Activated CD4-positive, alpha-beta T cell treated with anti-CD3 and anti-CD28 coated beads, Interleukin-2, amount 10 ng/mL, durations not matched to agents 24 days and 14 days (primary cell): ENCODE data around the gene RAD9A. TPM values are rescaled to one million over a fixed set of nuclear protein-coding genes. Genes with fewer than 3 reads are reported as not detected.
"Not testable (repeated sequence)": the region's sequence is repeated elsewhere in the genome, so short reads cannot be mapped to it uniquely, and the experiment has no call there.

ENCODE experiments used
- DNase-seq: peaks from one replicate; pipeline ENCODE4 v3.0.0; 2022
- H3K27ac Mint-ChIP-seq: one replicate; pipeline ENCODE4 v1.8.0; 2022; ENCODE audit warnings: mild to moderate bottlenecking, mixed read lengths
- H3K27me3 Mint-ChIP-seq: one replicate; pipeline ENCODE4 v1.8.0; 2022; ENCODE audit warnings: mixed read lengths
- H3K36me3 Mint-ChIP-seq: one replicate; pipeline ENCODE4 v1.8.0; 2022; ENCODE audit warnings: low read depth, mild to moderate bottlenecking, mixed read lengths
- H3K4me1 Mint-ChIP-seq: one replicate; pipeline ENCODE4 v1.8.0; 2021; ENCODE audit warnings: mixed read lengths
- H3K4me3 Mint-ChIP-seq: one replicate; pipeline ENCODE4 v1.8.0; 2022; ENCODE audit warnings: mild to moderate bottlenecking, moderate library complexity, mixed read lengths
- H3K9me3 Mint-ChIP-seq: one replicate; pipeline ENCODE4 v1.8.0; 2021; ENCODE audit warnings: mixed read lengths
- intact Hi-C: fragments of 100-400 bp; cut with micrococcal nuclease; formaldehyde crosslinking; loops from one replicate; pipeline ENCODE4 v1.15.1; 2023
- total RNA-seq: library from RNA; stranded (reverse); gene quantifications from 2 replicates; pipeline ENCODE4 v1.2.3, GENCODE V29; 2022

Gene RAD9A
- total RNA-seq, 1 donor from 2014 or later = 31.6 TPM

DNA sequence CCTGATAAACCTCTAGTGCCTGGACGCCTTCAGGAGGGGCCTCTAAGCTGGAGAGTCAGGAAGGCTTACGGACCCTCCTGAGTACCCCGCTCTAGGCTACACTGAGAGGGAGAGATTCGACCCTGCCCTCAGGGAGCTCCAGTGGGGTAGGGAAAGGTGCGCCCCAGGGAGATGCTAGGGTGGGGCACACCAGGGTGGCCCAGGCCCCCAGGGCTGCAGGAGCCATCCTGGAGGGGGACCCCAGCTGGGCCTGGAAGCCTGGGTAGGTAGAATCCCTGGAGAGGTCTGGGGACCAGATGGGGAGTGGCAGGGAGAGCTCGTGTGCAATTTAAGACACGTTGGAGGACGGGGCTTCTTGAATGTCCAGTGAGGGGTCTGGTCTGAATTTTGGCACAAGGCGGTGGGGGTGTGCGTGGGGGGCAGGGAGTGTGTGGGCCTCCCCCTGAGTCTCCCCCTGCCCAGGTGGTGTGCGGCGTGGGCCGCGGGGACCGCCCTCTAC lies 28.4 kb downstream of the RAD9A start:
- peaks cover 13% of the 10 kb centered on the region for H3K27me3 Mint-ChIP-seq
- peaks cover 34% of the 10 kb centered on the region for H3K4me1 Mint-ChIP-seq
- intact Hi-C loops = loop anchor here (10.0 kb wide), 1 partner anchor 185 kb away; the partner anchor contains the start of gene NDUFV1
- DNase-seq = no peak
- no peaks in the 10 kb centered on the region for H3K36me3 Mint-ChIP-seq
- peak overlapping the region; percentile 66 for H3K27ac Mint-ChIP-seq
- no peaks in the 10 kb centered on the region for H3K9me3 Mint-ChIP-seq
- peak overlapping the region; percentile 77 for H3K4me3 Mint-ChIP-seq

GRCh38 chr11:67420646-67421429 lies 29.1 kb downstream of the RAD9A start:
- peak; percentile 99 for DNase-seq
- H3K27ac Mint-ChIP-seq = peak overlapping the region; percentile 72
- peaks cover 12% of the 10 kb centered on the region for H3K27me3 Mint-ChIP-seq
- H3K9me3 Mint-ChIP-seq = no peaks in the 10 kb centered on the region
- intact Hi-C loops = loop anchor here (1.0 to 10.0 kb wide), 2 partner anchors 20 to 184 kb away; partner anchors contain the start of genes NDUFV1 and PPP1CA
- H3K4me1 Mint-ChIP-seq = peaks cover 36% of the 10 kb centered on the region
- H3K4me3 Mint-ChIP-seq = peak overlapping the region; percentile 77
- H3K36me3 Mint-ChIP-seq = no peaks in the 10 kb centered on the region

DNA sequence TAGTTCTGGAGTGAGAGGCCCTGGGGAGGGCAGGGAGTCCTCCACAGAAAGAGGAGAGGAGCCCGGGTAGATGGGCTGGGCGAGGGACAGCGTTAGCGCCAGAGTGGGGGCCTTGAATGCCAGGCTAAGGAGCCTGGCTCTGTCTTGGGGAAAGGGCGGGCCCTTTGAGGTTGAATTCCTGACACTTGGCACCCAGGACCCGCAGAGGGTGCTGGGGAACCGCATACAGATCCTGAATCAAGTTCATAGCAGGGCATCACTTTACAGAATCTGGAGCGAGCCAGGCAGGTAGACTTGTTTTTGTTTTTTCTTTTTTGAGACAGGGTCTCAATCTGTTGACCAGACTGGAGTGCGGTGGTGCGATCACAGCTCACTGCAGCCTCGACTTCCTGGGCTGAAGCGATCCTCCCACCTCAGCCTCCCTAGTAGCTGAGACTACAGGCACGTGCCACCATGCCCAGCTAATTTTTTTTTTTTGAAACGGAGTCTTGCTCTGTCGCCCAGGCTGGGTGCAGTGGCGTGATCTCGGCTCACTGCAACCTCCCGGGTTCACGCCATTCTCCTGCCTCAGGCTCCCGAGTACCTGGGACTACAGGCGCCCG lies 29.7 kb downstream of the RAD9A start:
- peak overlapping the region; percentile 72 for H3K27ac Mint-ChIP-seq
- no peak for DNase-seq
- no peaks in the 10 kb centered on the region for H3K9me3 Mint-ChIP-seq
- H3K4me1 Mint-ChIP-seq = peaks cover 31% of the 10 kb centered on the region
- H3K27me3 Mint-ChIP-seq = peaks cover 6% of the 10 kb centered on the region
- intact Hi-C loops = loop anchor here (1.0 to 10.0 kb wide), 2 partner anchors 20 to 183 kb away; partner anchors contain the start of genes NDUFV1 and PPP1CA
- no peaks in the 10 kb centered on the region for H3K36me3 Mint-ChIP-seq
- H3K4me3 Mint-ChIP-seq = peak overlapping the region; percentile 77

DNA sequence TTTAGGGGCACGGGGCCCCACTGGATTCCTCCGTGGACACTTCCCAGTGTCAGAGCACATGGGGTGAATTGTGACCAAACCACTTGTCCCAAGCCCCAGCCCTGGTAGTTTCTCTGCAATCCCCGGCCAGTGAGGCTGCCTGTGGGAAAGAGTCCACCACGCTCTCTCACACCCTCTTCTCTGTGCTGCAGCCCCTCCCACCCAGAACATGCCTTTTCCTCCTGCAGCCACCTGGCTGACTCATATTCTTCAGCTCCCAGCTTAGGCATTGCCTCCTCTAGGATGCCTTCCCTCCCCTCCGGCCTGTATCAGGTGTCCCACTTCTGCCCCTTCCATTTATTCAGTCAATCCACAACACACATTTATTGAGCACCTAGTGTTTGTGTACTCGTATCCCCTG lies 31.1 kb downstream of the RAD9A start:
- Mint-ChIP-seq H3K27me3 (peaks cover 2% of the 10 kb centered on the region), H3K36me3 (no peaks in the 10 kb centered on the region), H3K4me3 (peak overlapping the region; percentile 39), H3K27ac (no peak overlapping the region), H3K4me1 (peaks cover 30% of the 10 kb centered on the region), H3K9me3 (no peaks in the 10 kb centered on the region)
- no peak for DNase-seq
- intact Hi-C loops = loop anchor here (10.0 kb wide), 1 partner anchor 182 kb away; the partner anchor contains the start of gene NDUFV1

- Mint-ChIP-seq H3K4me3 (no peak overlapping the region), H3K36me3 (peaks cover 3% of the 10 kb centered on the region), H3K4me1 (peaks cover 30% of the 10 kb centered on the region), H3K9me3 (no peaks in the 10 kb centered on the region), H3K27me3 (no peaks in the 10 kb centered on the region), H3K27ac (no peak overlapping the region)
- intact Hi-C loops = loop anchor here (10.0 kb wide), 1 partner anchor 181 kb away; the partner anchor contains the start of gene NDUFV1
- DNase-seq = no peak
Observed at GRCh38 chr11:67423466-67423865, 31.7 kb downstream of the RAD9A start.

GRCh38 chr11:67423891-67424613 lies 32.3 kb downstream of the RAD9A start:
- Mint-ChIP-seq H3K36me3 (peaks cover 3% of the 10 kb centered on the region), H3K27me3 (no peaks in the 10 kb centered on the region), H3K27ac (no peak overlapping the region), H3K9me3 (no peaks in the 10 kb centered on the region), H3K4me3 (no peak overlapping the region), H3K4me1 (peaks cover 29% of the 10 kb centered on the region)
- intact Hi-C loops = loop anchor here (10.0 kb wide), 1 partner anchor 181 kb away; the partner anchor contains the start of gene NDUFV1
- DNase-seq = no peak

- not testable (repeated sequence) for H3K27me3 Mint-ChIP-seq, DNase-seq, H3K9me3 Mint-ChIP-seq
- intact Hi-C loops = loop anchor here (10.0 kb wide), 1 partner anchor 177 kb away; the partner anchor contains the start of gene NDUFV1
- peak overlapping the region; percentile 98 for H3K4me3 Mint-ChIP-seq
- peaks cover 31% of the 10 kb centered on the region for H3K4me1 Mint-ChIP-seq
- H3K27ac Mint-ChIP-seq = peak overlapping the region; percentile 97
- H3K36me3 Mint-ChIP-seq = peaks cover 20% of the 10 kb centered on the region
Observed at GRCh38 chr11:67427364-67427859, 35.6 kb downstream of the RAD9A start.

DNA sequence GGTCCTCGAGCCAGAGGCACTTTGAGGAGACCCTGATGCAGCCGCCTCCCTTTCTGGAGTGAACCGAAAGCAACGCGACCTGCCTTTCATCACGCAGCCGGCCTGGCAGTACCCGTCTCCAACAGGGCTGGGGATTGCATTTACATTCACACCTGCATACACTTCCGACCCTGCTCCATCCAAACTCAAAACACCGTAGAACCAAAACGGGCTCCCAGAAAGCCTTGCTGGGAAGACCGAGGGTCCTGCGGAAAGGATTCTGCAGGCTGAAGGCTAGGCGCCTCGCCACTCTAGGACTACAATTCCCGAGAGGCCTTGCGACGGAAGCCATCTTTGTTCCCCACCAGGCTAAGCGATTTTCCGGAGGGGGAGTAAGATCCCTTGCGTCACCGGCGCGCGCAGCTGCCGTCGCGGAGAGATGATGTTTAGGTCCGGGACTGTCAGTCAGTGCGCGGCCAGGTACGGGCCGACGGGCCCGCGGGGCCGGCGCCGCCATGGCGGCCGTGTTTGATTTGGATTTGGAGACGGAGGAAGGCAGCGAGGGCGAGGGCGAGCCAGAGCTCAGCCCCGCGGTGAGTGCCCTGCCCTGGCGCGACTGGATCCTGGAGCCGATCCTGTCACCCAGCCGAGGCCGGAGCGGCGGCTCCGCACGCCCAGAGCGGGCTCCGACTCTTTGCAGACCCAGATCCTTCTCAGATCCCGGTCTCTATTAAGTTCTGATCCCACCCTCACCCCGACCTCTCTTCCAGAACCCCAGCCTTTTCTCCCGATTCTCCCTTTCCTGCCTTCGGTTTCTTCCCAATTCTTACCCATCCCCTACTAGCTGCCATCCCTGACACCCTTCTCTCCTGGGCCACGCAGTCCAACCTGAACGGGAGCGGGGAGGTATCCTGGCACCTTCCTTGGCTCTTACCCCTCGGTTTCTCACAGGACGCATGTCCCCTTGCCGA lies 36.5 kb downstream of the RAD9A start, which contains the start of gene RPS6KB2:
TSS of gene RPS6KB2 (plus strand) at position 443 of the 950 bp plus-strand sequence. CDS start at position 495, 52 bp downstream.
- H3K36me3 Mint-ChIP-seq = peaks cover 23% of the 10 kb centered on the region
- intact Hi-C loops = loop anchor here (1.0 to 10.0 kb wide), 6 partner anchors 8 to 176 kb away; partner anchors contain the start of genes NDUFV1, POLD4, PPP1CA and TMEM134
- peak within 1 kb of the TSS; percentile 97 for H3K27ac Mint-ChIP-seq
- peak; percentile 100 for DNase-seq
- peaks cover 26% of the 10 kb centered on the region for H3K4me1 Mint-ChIP-seq
- peak within 1 kb of the TSS; percentile 98 for H3K4me3 Mint-ChIP-seq
- H3K27me3 Mint-ChIP-seq = no peaks in the 10 kb centered on the region
- H3K9me3 Mint-ChIP-seq = no peaks in the 10 kb centered on the region

- intact Hi-C loops = loop anchor here (2.0 to 10.0 kb wide), 2 partner anchors 76 to 176 kb away; partner anchors contain the start of genes NDUFV1 and POLD4
- H3K9me3 Mint-ChIP-seq = no peaks in the 10 kb centered on the region
- peaks cover 30% of the 10 kb centered on the region for H3K4me1 Mint-ChIP-seq
- DNase-seq = no peak
- H3K27ac Mint-ChIP-seq = peak overlapping the region; percentile 97
- H3K36me3 Mint-ChIP-seq = peaks cover 24% of the 10 kb centered on the region
- H3K4me3 Mint-ChIP-seq = peak overlapping the region; percentile 98
- no peaks in the 10 kb centered on the region for H3K27me3 Mint-ChIP-seq
Observed at GRCh38 chr11:67429038-67429668, 37.4 kb downstream of the RAD9A start.

GRCh38 chr11:67429722-67430121 lies 37.9 kb downstream of the RAD9A start:
- no peaks in the 10 kb centered on the region for H3K9me3 Mint-ChIP-seq
- H3K27ac Mint-ChIP-seq = no peak overlapping the region
- intact Hi-C loops = loop anchor here (2.0 to 10.0 kb wide), 2 partner anchors 77 to 175 kb away; partner anchors contain the start of genes NDUFV1 and POLD4
- H3K4me1 Mint-ChIP-seq = peaks cover 28% of the 10 kb centered on the region
- no peak for DNase-seq
- H3K36me3 Mint-ChIP-seq = peaks cover 25% of the 10 kb centered on the region
- no peaks in the 10 kb centered on the region for H3K27me3 Mint-ChIP-seq
- H3K4me3 Mint-ChIP-seq = peak overlapping the region; percentile 50

DNA sequence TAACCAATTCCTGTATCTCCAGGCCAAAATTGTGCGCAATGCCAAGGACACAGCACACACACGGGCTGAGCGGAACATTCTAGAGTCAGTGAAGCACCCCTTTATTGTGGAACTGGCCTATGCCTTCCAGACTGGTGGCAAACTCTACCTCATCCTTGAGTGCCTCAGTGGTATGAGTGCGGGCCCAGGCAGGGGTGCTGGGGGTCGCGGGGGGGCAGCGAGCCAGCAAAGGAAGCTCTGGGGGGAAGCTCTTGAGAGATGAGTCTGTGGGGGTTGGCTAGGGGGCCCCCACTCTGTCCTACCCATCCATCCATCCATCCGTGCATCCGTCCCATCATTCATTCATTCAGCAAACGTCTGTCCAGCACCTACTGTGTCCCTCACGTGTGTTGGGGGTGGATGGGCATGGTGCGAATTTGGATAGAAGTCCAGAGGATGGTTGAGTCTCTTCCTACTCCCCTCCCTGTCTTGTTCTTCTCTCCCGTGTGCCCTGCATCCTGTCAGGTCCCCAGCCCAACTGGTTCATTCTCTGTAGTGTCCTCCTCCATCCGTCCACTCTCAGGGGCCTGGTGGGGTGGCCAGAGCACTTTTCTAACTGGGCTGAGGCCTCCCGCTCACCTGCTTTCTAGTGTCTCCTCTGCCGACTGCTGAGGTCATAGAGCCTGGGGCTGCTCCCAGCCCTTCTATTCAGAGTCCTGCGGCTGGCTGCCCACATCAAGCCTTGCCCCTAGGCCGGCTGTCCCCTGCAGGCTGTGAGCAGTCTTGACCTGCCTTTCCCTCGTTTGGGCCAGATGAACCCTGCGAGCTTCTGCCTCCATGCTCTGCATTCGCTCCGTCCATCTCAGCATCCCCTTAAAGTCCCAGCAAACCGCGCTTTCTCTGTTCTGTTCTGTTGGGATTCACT lies 39.8 kb downstream of the RAD9A start:
- peaks cover 37% of the 10 kb centered on the region for H3K36me3 Mint-ChIP-seq
- no peaks in the 10 kb centered on the region for H3K9me3 Mint-ChIP-seq

More for the DNA sequence above, 39.8 kb downstream of the RAD9A start:
- no peak for DNase-seq
- no peaks in the 10 kb centered on the region for H3K27me3 Mint-ChIP-seq
- H3K27ac Mint-ChIP-seq = peak overlapping the region; percentile 51
- intact Hi-C loops = no loop called here
- peak overlapping the region; percentile 26 for H3K4me3 Mint-ChIP-seq
- peaks cover 30% of the 10 kb centered on the region for H3K4me1 Mint-ChIP-seq
